Effector memory CD4-positive, alpha-beta T cell (primary cell): ENCODE results near the gene PRKAG2.

Experiments
- DNase-seq, 3 donors: peaks; one replicate each; pipeline ENCODE4 v3.0.0-alpha.2; 2020
- H3K27ac ChIP-seq: 2 replicates; pipeline ENCODE4 v1.7.0; 2013; ENCODE audit warnings: mild to moderate bottlenecking, low read length, moderate library complexity; ENCODE audit not compliant: insufficient read depth, poor library complexity, severe bottlenecking
- H3K27me3 ChIP-seq: replicated peaks from 2 replicates; pipeline ENCODE4 v1.7.0; 2013; ENCODE audit warnings: mild to moderate bottlenecking, low read length; ENCODE audit not compliant: insufficient read depth, control insufficient read depth, poor library complexity, severe bottlenecking
- H3K36me3 ChIP-seq: 2 replicates; pipeline ENCODE4 v1.7.0; 2013; ENCODE audit warnings: mild to moderate bottlenecking, low read length, moderate library complexity; ENCODE audit not compliant: control insufficient read depth, insufficient read depth
- H3K4me1 ChIP-seq: 2 replicates; pipeline ENCODE4 v1.7.0; 2013; ENCODE audit warnings: low read length, mild to moderate bottlenecking; ENCODE audit not compliant: control insufficient read depth, insufficient read depth, poor library complexity, severe bottlenecking
- H3K4me3 ChIP-seq: 2 replicates; pipeline ENCODE4 v1.7.0; 2013; ENCODE audit warnings: low read length, low read depth, mild to moderate bottlenecking; ENCODE audit not compliant: insufficient read depth, poor library complexity, severe bottlenecking
- H3K9me3 ChIP-seq: 2 replicates; pipeline ENCODE4 v1.7.0; 2013; ENCODE audit warnings: mild to moderate bottlenecking, low read length, moderate library complexity; ENCODE audit not compliant: control insufficient read depth

The PRKAG2 gene

DNA sequence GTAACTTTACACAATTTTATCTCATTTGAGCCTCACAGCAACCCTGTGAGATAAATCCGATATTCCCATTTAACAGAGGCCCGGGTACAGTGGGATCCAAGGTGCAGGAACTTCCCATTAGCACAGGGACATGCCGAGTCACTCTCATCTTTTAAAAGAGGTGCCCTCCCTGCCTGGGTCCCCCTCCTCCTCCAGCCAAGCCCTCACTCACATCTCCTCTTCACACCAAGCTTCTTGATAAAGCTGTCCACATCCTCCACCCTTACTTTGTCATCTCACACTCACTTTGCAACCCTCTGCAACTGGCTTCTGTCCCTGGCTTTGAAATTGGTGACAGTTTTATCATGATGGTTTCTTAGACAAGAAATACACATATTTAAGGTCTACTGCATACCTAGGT lies 212.6 kb downstream of the PRKAG2 start:
- H3K27ac ChIP-seq, result no peak overlapping the region
- no peaks in the 10 kb centered on the region for H3K27me3 ChIP-seq
- H3K4me3 ChIP-seq, result no peak overlapping the region
- H3K4me1 ChIP-seq, result no peaks in the 10 kb centered on the region
- DNase-seq, result no peak
- H3K36me3 ChIP-seq, result no peaks in the 10 kb centered on the region
- H3K9me3 ChIP-seq, result no peaks in the 10 kb centered on the region

DNA sequence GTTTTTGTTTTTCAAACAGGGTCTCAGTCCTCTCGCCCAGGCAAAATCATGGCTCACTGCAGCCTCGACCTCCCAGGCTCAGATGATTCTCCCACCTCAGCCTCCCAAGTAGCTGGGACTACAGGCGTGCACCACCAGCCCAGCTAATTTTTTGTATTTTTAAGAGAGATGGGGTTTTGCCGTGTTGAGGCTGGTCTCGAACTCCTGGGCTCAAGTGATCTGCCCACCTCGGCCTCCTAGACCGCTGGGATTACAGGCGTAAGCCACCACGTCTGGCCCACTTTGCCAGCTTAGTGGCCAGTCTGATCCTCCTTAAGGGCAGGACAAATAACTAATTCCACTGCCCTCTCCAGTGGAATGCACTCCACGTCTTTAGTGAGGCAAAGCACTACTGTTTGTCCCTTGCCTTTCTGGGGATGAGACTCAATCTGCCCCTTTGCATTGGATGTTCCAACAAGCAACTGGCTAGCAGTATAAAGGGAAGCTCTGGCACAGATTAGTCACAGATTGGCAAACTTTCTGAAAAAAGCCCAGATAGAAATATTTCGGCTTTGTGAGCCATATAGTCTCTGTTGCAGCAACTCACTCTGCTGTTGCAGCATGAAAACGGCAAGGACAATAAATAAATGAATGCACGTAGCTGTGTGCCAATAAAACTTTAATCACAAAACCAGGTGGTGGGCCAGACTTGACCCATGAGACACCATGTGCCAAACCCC lies 213.4 kb downstream of the PRKAG2 start:
- Histone ChIP-seq H3K4me1 (no peaks in the 10 kb centered on the region), H3K4me3 (no peak overlapping the region), H3K27me3 (no peaks in the 10 kb centered on the region), H3K36me3 (no peaks in the 10 kb centered on the region), H3K9me3 (no peaks in the 10 kb centered on the region), H3K27ac (no peak overlapping the region)
- DNase-seq, result no peak

- no peak overlapping the region for H3K4me3 ChIP-seq
- no peaks in the 10 kb centered on the region for H3K4me1 ChIP-seq
- H3K36me3 ChIP-seq, result no peaks in the 10 kb centered on the region
- no peak overlapping the region for H3K27ac ChIP-seq
- DNase-seq, result no peak
- H3K9me3 ChIP-seq, result no peaks in the 10 kb centered on the region
- H3K27me3 ChIP-seq, result no peaks in the 10 kb centered on the region
These were observed 214.6 kb downstream of the PRKAG2 start for GRCh38 chr7:151662251-151662826.

DNA sequence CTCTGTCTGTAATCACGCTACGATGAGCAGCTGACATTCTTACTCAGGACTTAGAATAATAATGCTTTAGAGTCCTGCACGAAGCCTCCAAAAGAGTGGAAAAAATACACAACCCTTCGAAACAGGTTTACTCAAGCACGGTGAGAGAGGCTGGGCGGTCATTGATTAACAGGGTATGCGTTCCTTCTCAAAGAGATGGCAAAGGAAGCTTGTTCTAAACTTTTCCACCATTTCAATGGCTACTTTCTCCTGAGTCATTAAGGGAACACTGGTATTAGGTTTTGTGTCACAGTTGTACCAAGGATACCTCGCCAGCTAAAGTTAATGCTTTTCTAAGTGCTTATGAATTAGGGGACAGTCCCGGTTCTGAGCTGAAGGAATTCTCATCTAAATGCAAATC lies 215.3 kb downstream of the PRKAG2 start:
- no peak overlapping the region for H3K4me3 ChIP-seq
- no peak for DNase-seq
- no peaks in the 10 kb centered on the region for H3K9me3 ChIP-seq
- no peaks in the 10 kb centered on the region for H3K4me1 ChIP-seq
- no peaks in the 10 kb centered on the region for H3K27me3 ChIP-seq
- H3K36me3 ChIP-seq, result no peaks in the 10 kb centered on the region
- no peak overlapping the region for H3K27ac ChIP-seq

GRCh38 chr7:151660141-151660540 lies 216.8 kb downstream of the PRKAG2 start:
- no peak for DNase-seq
- H3K9me3 ChIP-seq, result no peaks in the 10 kb centered on the region
- no peak overlapping the region for H3K4me3 ChIP-seq
- H3K4me1 ChIP-seq, result no peaks in the 10 kb centered on the region
- no peaks in the 10 kb centered on the region for H3K27me3 ChIP-seq
- H3K36me3 ChIP-seq, result no peaks in the 10 kb centered on the region
- no peak overlapping the region for H3K27ac ChIP-seq

- Histone ChIP-seq H3K27ac (no peak overlapping the region), H3K27me3 (no peaks in the 10 kb centered on the region), H3K36me3 (no peaks in the 10 kb centered on the region), H3K4me3 (no peak overlapping the region), H3K9me3 (no peaks in the 10 kb centered on the region), H3K4me1 (no peaks in the 10 kb centered on the region)
- DNase-seq, result no peak
These were observed 217.7 kb downstream of the PRKAG2 start for GRCh38 chr7:151659219-151659618.

GRCh38 chr7:151658778-151659177 lies 218.1 kb downstream of the PRKAG2 start:
- Histone ChIP-seq H3K27ac (no peak overlapping the region), H3K36me3 (no peaks in the 10 kb centered on the region), H3K27me3 (no peaks in the 10 kb centered on the region), H3K4me3 (no peak overlapping the region), H3K9me3 (no peaks in the 10 kb centered on the region), H3K4me1 (no peaks in the 10 kb centered on the region)
- DNase-seq, result no peak

- no peaks in the 10 kb centered on the region for H3K27me3 ChIP-seq
- no peaks in the 10 kb centered on the region for H3K9me3 ChIP-seq
- H3K4me3 ChIP-seq, result no peak overlapping the region
- H3K4me1 ChIP-seq, result no peaks in the 10 kb centered on the region
- DNase-seq, result no peak
- no peak overlapping the region for H3K27ac ChIP-seq
- no peaks in the 10 kb centered on the region for H3K36me3 ChIP-seq
These were observed 219.7 kb downstream of the PRKAG2 start for GRCh38 chr7:151657173-151657572.

DNA sequence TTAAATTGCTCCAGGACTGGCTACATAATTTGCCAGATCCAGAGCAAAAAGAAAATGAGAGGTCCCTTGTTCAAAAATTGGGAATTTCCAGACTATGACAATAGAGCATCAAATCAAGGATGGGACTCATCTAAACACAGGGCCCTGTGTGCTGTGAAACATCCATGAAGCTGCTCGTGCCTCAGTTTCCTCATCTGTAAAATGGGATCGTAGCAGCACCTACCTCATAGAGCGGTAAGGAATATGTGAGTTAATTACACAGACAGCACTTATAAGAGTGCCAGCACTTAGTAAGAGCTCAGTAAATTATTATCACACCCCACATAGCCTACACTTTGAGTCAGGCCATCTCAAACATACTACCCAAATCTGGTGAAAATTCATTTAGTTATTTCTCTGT lies 221.4 kb downstream of the PRKAG2 start:
- Histone ChIP-seq H3K4me1 (no peaks in the 10 kb centered on the region), H3K36me3 (no peaks in the 10 kb centered on the region), H3K27me3 (no peaks in the 10 kb centered on the region), H3K27ac (no peak overlapping the region), H3K4me3 (no peak overlapping the region), H3K9me3 (no peaks in the 10 kb centered on the region)
- DNase-seq, result no peak

DNA sequence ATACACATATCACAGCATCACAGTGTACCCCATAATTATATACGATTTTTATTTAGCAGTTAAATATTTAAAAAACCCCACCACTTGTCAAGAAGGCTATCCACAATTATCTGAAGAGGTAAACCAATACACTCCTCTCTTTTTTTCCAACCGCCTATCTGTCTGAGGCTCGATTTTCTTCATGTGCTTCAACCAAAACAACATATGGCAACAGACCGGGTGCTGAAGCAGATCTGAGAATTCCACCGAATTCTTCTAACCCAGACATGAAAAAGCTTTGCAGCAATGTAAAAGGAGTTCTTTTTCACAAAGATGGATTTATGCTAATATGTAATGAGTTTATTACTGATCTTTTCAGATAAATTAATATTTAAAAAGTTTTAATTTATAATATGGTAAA lies 224.8 kb downstream of the PRKAG2 start:
- no peak for DNase-seq
- Histone ChIP-seq H3K9me3 (no peaks in the 10 kb centered on the region), H3K27ac (no peak overlapping the region)

More for the DNA sequence above, 224.8 kb downstream of the PRKAG2 start:
- Histone ChIP-seq H3K4me1 (no peaks in the 10 kb centered on the region), H3K36me3 (no peaks in the 10 kb centered on the region), H3K27me3 (no peaks in the 10 kb centered on the region), H3K4me3 (no peak overlapping the region)
